ENCODE data around the gene EIF2S1.

GRCh38 chr14:67429510-67430205 lies 69.5 kb downstream of the EIF2S1 start:
- no peak for TF ChIP-seq CTCF (IDR thresholded peaks at IDR 0.05)
- TF ChIP-seq POLR2A (IDR thresholded peaks at IDR 0.05), result no peak

Measured in esophagus squamous epithelium (tissue), 4 donors.